Liver (tissue), 9 donors: Measurements from ENCODE around the gene TMEM94. TPM values are rescaled to one million over a fixed set of nuclear protein-coding genes. Genes with fewer than 3 reads are reported as not detected.

ENCODE experiments used
- DNase-seq: peaks from one replicate; pipeline ENCODE4 v3.0.0-alpha.2; 2017; ENCODE audit warnings: low spot score
- H3K27ac ChIP-seq, 2 donors: one replicate each; pipeline ENCODE4 v1.7.0; 2013; ENCODE audit warnings: inconsistent platforms in 2 of 2, low read length in 2 of 2, control low read depth in 1 of 2, low read depth in 1 of 2, mild to moderate bottlenecking in 1 of 2
- H3K27me3 ChIP-seq, 4 donors: one replicate each; pipeline versions ENCODE4 v1.6.1 to v1.7.0; 2013; ENCODE audit warnings: low read length in 3 of 4, inconsistent platforms in 1 of 4, mild to moderate bottlenecking in 1 of 4, moderate library complexity in 1 of 4; ENCODE audit not compliant: control insufficient read depth in 4 of 4, insufficient read depth in 4 of 4
- H3K36me3 ChIP-seq, 4 donors: one replicate each; pipeline versions ENCODE4 v1.6.1 to v1.7.0; 2013; ENCODE audit warnings: low read length in 3 of 4, mild to moderate bottlenecking in 3 of 4, low read depth in 1 of 4, moderate library complexity in 1 of 4; ENCODE audit not compliant: control insufficient read depth in 4 of 4, insufficient read depth in 3 of 4
- H3K4me1 ChIP-seq, 4 donors: one replicate each; pipeline versions ENCODE4 v1.6.1 to v1.7.0; 2013; ENCODE audit warnings: low read length in 3 of 4, mild to moderate bottlenecking in 3 of 4, moderate library complexity in 1 of 4; ENCODE audit not compliant: control insufficient read depth in 4 of 4, insufficient read depth in 4 of 4
- H3K4me3 ChIP-seq, 3 donors: one replicate each; pipeline versions ENCODE4 v1.6.1 to v1.7.0; 2013; ENCODE audit warnings: low read length in 3 of 3, control low read depth in 1 of 3, low read depth in 1 of 3, mild to moderate bottlenecking in 1 of 3
- H3K9ac ChIP-seq, 2 donors: one replicate each; pipeline ENCODE4 v1.7.0; 2013; ENCODE audit warnings: low read length in 2 of 2, mild to moderate bottlenecking in 2 of 2, moderate library complexity in 2 of 2, control low read depth in 1 of 2, low read depth in 1 of 2
- H3K9me3 ChIP-seq, 4 donors: one replicate each; pipeline versions ENCODE4 v1.6.1 to v1.7.0; 2013; ENCODE audit warnings: low read length in 3 of 4; ENCODE audit not compliant: control insufficient read depth in 4 of 4
- EGR1 ChIP-seq, 2 donors: IDR thresholded peaks; 2 replicates each; pipeline ENCODE4 v1.6.1; 2016 to 2018; ENCODE audit warnings: antibody characterized with exemption in 2 of 2, low read depth in 2 of 2
- GABPA ChIP-seq, 2 donors: IDR thresholded peaks in 1 of 2; conservative IDR thresholded peaks in 1 of 2; 2 replicates each; pipeline ENCODE4 v1.6.1; 2016; ENCODE audit warnings: antibody characterized with exemption in 2 of 2, mild to moderate bottlenecking in 1 of 2, moderate library complexity in 1 of 2
- HNF4G ChIP-seq: IDR thresholded peaks from 2 replicates; pipeline ENCODE4 v1.6.1; 2016; ENCODE audit warnings: antibody characterized with exemption
- JUND ChIP-seq, 2 donors: IDR thresholded peaks; 2 replicates each; pipeline ENCODE4 v1.6.1; 2016; ENCODE audit warnings: antibody characterized with exemption in 2 of 2
- NR2F2 ChIP-seq: IDR thresholded peaks from 2 replicates; pipeline ENCODE4 v1.6.1; 2016; ENCODE audit warnings: antibody characterized with exemption
- YY1 ChIP-seq: IDR thresholded peaks from 2 replicates; pipeline ENCODE4 v1.6.1; 2016; ENCODE audit warnings: antibody characterized with exemption, mild to moderate bottlenecking
- WGBS: extraction: QIAGEN DNeasy Blood & Tissue Kit; methylation state at CpG from one replicate; pipeline ENCODE4 v1.1.7; 2013; 5-methylcytosine and 5-hydroxymethylcytosine counted together
- polyA plus RNA-seq, 2 donors: library from polyadenylated mRNA; stranded (reverse) in 1 of 2; unstranded in 1 of 2; fragments of 200-250 nt in 1 of 2; fragments of >200 nt in 1 of 2; fragmentation: Nextera tagmentation in 1 of 2; extraction: Ambion mirVana in 1 of 2; gene quantifications; one replicate each; pipeline versions ENCODE4 v1.2.1 to v1.2.3, GENCODE V29; 2013 to 2015
- total RNA-seq, 2 donors: library from RNA; depleted of rRNA; stranded (reverse); fragments of >200 nt; gene quantifications; one replicate each; pipeline ENCODE4 v1.2.3, GENCODE V29; 2014
- TF ChIP-seq, protein P1 (sequence below): fragments of 150-350 bp; IDR thresholded peaks from 2 replicates; pipeline ENCODE4 v1.5.1; 2017; ENCODE audit warnings: improper control_type of control experiment, low read depth, low read length; ENCODE audit not compliant: missing input control
- TF ChIP-seq, protein P2 (sequence below): IDR thresholded peaks from 2 replicates; pipeline ENCODE4 v1.6.1; 2016; ENCODE audit warnings: antibody characterized with exemption
- TF ChIP-seq, protein P3 (sequence below): IDR thresholded peaks from 2 replicates; pipeline ENCODE4 v1.6.1; 2016; ENCODE audit warnings: antibody characterized with exemption
- TF ChIP-seq, protein P4 (sequence below): IDR thresholded peaks from 2 replicates; pipeline ENCODE4 v1.6.1; 2016; ENCODE audit warnings: antibody characterized with exemption, mild to moderate bottlenecking
- donor health status: healthy.
- donor health status: healthy.
- donor health status: healthy.
- donor health status: healthy.
- donor health status: healthy.

The TMEM94 gene
- total and polyA plus RNA-seq, 4 donors, result 15.6 to 31.0 (median 20.1) TPM

GRCh38 chr17:75496005-75496404 is 39.6 kb downstream of the TMEM94 start:
- Histone ChIP-seq H3K27me3 (no peaks in the 10 kb centered on the region), H3K27ac (no peak overlapping the region), H3K9ac (no peak overlapping the region), H3K4me1 (peaks cover 0 to 6% (median 2%) of the 10 kb centered on the region in 4 donors), H3K4me3 (no peak overlapping the region), H3K36me3 (peaks cover 7 to 79% (median 24%) of the 10 kb centered on the region in 4 donors), H3K9me3 (no peaks in the 10 kb centered on the region)
- TF ChIP-seq, protein P1, sequence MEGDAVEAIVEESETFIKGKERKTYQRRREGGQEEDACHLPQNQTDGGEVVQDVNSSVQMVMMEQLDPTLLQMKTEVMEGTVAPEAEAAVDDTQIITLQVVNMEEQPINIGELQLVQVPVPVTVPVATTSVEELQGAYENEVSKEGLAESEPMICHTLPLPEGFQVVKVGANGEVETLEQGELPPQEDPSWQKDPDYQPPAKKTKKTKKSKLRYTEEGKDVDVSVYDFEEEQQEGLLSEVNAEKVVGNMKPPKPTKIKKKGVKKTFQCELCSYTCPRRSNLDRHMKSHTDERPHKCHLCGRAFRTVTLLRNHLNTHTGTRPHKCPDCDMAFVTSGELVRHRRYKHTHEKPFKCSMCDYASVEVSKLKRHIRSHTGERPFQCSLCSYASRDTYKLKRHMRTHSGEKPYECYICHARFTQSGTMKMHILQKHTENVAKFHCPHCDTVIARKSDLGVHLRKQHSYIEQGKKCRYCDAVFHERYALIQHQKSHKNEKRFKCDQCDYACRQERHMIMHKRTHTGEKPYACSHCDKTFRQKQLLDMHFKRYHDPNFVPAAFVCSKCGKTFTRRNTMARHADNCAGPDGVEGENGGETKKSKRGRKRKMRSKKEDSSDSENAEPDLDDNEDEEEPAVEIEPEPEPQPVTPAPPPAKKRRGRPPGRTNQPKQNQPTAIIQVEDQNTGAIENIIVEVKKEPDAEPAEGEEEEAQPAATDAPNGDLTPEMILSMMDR, result no peak
- TF ChIP-seq, protein P2, sequence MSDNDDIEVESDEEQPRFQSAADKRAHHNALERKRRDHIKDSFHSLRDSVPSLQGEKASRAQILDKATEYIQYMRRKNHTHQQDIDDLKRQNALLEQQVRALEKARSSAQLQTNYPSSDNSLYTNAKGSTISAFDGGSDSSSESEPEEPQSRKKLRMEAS, result no peak
- TF ChIP-seq JUND (IDR thresholded peaks at IDR 0.05), result no peak
- no peak for TF ChIP-seq YY1
- TF ChIP-seq, protein P3, sequence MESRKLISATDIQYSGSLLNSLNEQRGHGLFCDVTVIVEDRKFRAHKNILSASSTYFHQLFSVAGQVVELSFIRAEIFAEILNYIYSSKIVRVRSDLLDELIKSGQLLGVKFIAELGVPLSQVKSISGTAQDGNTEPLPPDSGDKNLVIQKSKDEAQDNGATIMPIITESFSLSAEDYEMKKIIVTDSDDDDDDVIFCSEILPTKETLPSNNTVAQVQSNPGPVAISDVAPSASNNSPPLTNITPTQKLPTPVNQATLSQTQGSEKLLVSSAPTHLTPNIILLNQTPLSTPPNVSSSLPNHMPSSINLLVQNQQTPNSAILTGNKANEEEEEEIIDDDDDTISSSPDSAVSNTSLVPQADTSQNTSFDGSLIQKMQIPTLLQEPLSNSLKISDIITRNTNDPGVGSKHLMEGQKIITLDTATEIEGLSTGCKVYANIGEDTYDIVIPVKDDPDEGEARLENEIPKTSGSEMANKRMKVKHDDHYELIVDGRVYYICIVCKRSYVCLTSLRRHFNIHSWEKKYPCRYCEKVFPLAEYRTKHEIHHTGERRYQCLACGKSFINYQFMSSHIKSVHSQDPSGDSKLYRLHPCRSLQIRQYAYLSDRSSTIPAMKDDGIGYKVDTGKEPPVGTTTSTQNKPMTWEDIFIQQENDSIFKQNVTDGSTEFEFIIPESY, result no peak
- TF ChIP-seq, protein P4, sequence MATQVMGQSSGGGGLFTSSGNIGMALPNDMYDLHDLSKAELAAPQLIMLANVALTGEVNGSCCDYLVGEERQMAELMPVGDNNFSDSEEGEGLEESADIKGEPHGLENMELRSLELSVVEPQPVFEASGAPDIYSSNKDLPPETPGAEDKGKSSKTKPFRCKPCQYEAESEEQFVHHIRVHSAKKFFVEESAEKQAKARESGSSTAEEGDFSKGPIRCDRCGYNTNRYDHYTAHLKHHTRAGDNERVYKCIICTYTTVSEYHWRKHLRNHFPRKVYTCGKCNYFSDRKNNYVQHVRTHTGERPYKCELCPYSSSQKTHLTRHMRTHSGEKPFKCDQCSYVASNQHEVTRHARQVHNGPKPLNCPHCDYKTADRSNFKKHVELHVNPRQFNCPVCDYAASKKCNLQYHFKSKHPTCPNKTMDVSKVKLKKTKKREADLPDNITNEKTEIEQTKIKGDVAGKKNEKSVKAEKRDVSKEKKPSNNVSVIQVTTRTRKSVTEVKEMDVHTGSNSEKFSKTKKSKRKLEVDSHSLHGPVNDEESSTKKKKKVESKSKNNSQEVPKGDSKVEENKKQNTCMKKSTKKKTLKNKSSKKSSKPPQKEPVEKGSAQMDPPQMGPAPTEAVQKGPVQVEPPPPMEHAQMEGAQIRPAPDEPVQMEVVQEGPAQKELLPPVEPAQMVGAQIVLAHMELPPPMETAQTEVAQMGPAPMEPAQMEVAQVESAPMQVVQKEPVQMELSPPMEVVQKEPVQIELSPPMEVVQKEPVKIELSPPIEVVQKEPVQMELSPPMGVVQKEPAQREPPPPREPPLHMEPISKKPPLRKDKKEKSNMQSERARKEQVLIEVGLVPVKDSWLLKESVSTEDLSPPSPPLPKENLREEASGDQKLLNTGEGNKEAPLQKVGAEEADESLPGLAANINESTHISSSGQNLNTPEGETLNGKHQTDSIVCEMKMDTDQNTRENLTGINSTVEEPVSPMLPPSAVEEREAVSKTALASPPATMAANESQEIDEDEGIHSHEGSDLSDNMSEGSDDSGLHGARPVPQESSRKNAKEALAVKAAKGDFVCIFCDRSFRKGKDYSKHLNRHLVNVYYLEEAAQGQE, result no peak
- DNase-seq, result no peak
- 94% methylated on average over 11 of the region's 11 CpGs for WGBS

DNA sequence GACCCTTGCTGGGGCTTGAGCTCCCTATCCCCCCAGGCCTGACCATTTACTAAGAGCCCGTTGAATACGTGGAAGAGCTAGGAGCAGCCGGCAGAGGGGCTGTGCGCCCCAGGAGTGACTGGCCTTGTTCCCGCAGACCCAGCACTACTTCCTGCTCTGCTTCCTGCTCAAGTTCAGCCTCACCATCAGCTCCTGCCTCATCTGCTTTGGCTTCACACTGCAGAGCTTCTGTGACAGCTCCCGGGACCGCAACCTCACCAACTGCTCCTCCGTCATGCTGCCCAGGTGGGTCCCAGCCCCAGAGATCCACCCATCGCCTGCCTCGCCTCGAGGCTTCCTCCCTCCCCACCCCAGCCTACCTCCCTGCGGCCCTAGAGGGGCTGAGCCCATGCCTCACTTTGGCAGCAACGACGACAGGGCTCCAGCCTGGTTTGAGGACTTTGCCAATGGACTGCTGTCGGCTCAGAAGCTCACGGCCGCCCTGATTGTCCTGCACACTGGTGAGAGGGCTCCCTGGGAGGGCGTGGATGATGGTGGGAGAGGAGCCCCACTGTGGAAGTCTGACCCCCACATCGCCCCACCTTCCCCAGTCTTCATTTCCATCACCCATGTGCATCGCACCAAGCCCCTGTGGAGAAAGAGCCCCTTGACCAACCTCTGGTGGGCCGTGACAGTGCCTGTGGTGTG is 41.7 kb downstream of the TMEM94 start:
- 77% methylated on average over 21 of the region's 21 CpGs for WGBS

More for the DNA sequence above, 41.7 kb downstream of the TMEM94 start:
- Histone ChIP-seq H3K9ac (no peak overlapping the region), H3K27me3 (no peaks in the 10 kb centered on the region), H3K27ac (no peak overlapping the region), H3K9me3 (no peaks in the 10 kb centered on the region), H3K4me3 (no peak overlapping the region), H3K36me3 (peaks cover 7 to 62% (median 28%) of the 10 kb centered on the region in 4 donors), H3K4me1 (peaks cover 0 to 6% (median 2%) of the 10 kb centered on the region in 4 donors)
- no peak for DNase-seq
- TF ChIP-seq EGR1 (IDR thresholded peaks at IDR 0.05; ENCODE audit: low read depth in 2 of 2), result no peak
- TF ChIP-seq JUND (IDR thresholded peaks at IDR 0.05), result no peak
- TF ChIP-seq, protein P3, result no peak
- no peak for TF ChIP-seq HNF4G
- TF ChIP-seq, protein P2, result no peak
- no peak for TF ChIP-seq GABPA (IDR thresholded peaks at IDR 0.05 in 1 of 2, conservative IDR thresholded peaks at IDR 0.05 in 1 of 2)
- TF ChIP-seq YY1, result no peak
- TF ChIP-seq NR2F2, result no peak
